ENCODE results near the gene ACAP1. TPM values are rescaled to one million over a fixed set of nuclear protein-coding genes. Genes with fewer than 3 reads are reported as not detected.
"Not testable (repeated sequence)": the region's sequence is repeated elsewhere in the genome, so short reads cannot be mapped to it uniquely, and the experiment has no call there.

Gene ACAP1
- total RNA-seq, 2 donors from 2014 or later = 4.1 to 9.0 TPM

- DNase-seq (no peak), ATAC-seq (no peak)
- intact Hi-C loops (cut with DNase I, micrococcal nuclease) = no loop called here
Measured at GRCh38 chr17:7347630-7348477, 11.5 kb downstream of the ACAP1 start.

- ATAC-seq (no peak), DNase-seq (no peak)
- intact Hi-C loops (cut with DNase I, micrococcal nuclease) = no loop called here
Measured at GRCh38 chr17:7348478-7349242, 12.3 kb downstream of the ACAP1 start.

- DNase-seq (peak; percentile 91 to 95), ATAC-seq (peak; percentile 80)
- intact Hi-C loops (cut with DNase I, micrococcal nuclease) = loop anchor here (10.0 kb wide), 2 partner anchors 83 to 223 kb away; partner anchors contain the start of genes CD68 (in 1 of the 2), FGF11 (in 1 of the 2) and TMEM102 (in 1 of the 2)
Measured at GRCh38 chr17:7351665-7352502, 15.6 kb downstream of the ACAP1 start, which contains the start of gene KCTD11. KCTD11 (plus strand) TSS chr17:7352162.

GRCh38 chr17:7352503-7352889 is 16.2 kb downstream of the ACAP1 start:
- intact Hi-C loops (cut with DNase I, micrococcal nuclease) = loop anchor here (10.0 kb wide), 2 partner anchors 82 to 222 kb away; partner anchors contain the start of genes CD68 (in 1 of the 2), FGF11 (in 1 of the 2) and TMEM102 (in 1 of the 2)
- DNase-seq (no peak), ATAC-seq (no peak)

- DNase-seq (no peak), ATAC-seq (no peak)
- intact Hi-C loops (cut with DNase I, micrococcal nuclease) = loop anchor here (10.0 kb wide), 2 partner anchors 82 to 222 kb away; partner anchors contain the start of genes CD68 (in 1 of the 2), FGF11 (in 1 of the 2) and TMEM102 (in 1 of the 2)
Measured at GRCh38 chr17:7352910-7353635, 16.7 kb downstream of the ACAP1 start.

- no peak for DNase-seq
Measured at GRCh38 chr17:7354262-7354843, 18.0 kb downstream of the ACAP1 start.

GRCh38 chr17:7355053-7355452 is 18.7 kb downstream of the ACAP1 start, which contains the start of gene TMEM95:
TMEM95 (plus strand) TSS chr17:7355156; CDS start chr17:7355205, 49 bp downstream.
- ATAC-seq (no peak), DNase-seq (no peak)
- intact Hi-C loops (cut with DNase I, micrococcal nuclease) = loop anchor here (10.0 kb wide), 2 partner anchors 80 to 220 kb away; partner anchors contain the start of genes CD68 (in 1 of the 2), FGF11 (in 1 of the 2) and TMEM102 (in 1 of the 2)

More at GRCh38 chr17:7354262-7354843, 18.0 kb downstream of the ACAP1 start:
- intact Hi-C loops (cut with DNase I, micrococcal nuclease) = loop anchor here (10.0 kb wide), 2 partner anchors 80 to 220 kb away; partner anchors contain the start of genes CD68 (in 1 of the 2), FGF11 (in 1 of the 2) and TMEM102 (in 1 of the 2)
- no peak for ATAC-seq

- intact Hi-C loops (cut with DNase I, micrococcal nuclease) = loop anchor here (10.0 kb wide), 2 partner anchors 79 to 219 kb away; partner anchors contain the start of genes CD68 (in 1 of the 2), FGF11 (in 1 of the 2) and TMEM102 (in 1 of the 2)
- no peak for DNase-seq
- ATAC-seq = no peak
Measured at GRCh38 chr17:7355573-7355972, 19.2 kb downstream of the ACAP1 start.

- intact Hi-C loops (cut with DNase I, micrococcal nuclease) = loop anchor here (10.0 kb wide), 2 partner anchors 79 to 219 kb away; partner anchors contain the start of genes CD68 (in 1 of the 2), FGF11 (in 1 of the 2) and TMEM102 (in 1 of the 2)
- peak; percentile 83 to 90 for DNase-seq
- ATAC-seq = peak; percentile 53
Measured at GRCh38 chr17:7356072-7356549, 19.8 kb downstream of the ACAP1 start.

- intact Hi-C loops (cut with DNase I, micrococcal nuclease) = loop anchor here (10.0 kb wide), 2 partner anchors 78 to 218 kb away; partner anchors contain the start of genes CD68 (in 1 of the 2), FGF11 (in 1 of the 2) and TMEM102 (in 1 of the 2)
- no peak for ATAC-seq
- DNase-seq = no peak
Measured at GRCh38 chr17:7356756-7357155, 20.4 kb downstream of the ACAP1 start.

- ATAC-seq (no peak), DNase-seq (no peak)
- intact Hi-C loops (cut with DNase I, micrococcal nuclease) = loop anchor here (10.0 kb wide), 2 partner anchors 77 to 217 kb away; partner anchors contain the start of genes CD68 (in 1 of the 2), FGF11 (in 1 of the 2) and TMEM102 (in 1 of the 2)
Measured at GRCh38 chr17:7357381-7357780, 21.1 kb downstream of the ACAP1 start.

- DNase-seq = no peak
- no peak for ATAC-seq
- intact Hi-C loops (cut with DNase I, micrococcal nuclease) = no loop called here
Measured at GRCh38 chr17:7361906-7362305, 25.6 kb downstream of the ACAP1 start.

- DNase-seq (no peak), ATAC-seq (no peak)
- intact Hi-C loops (cut with DNase I, micrococcal nuclease) = no loop called here
Measured at GRCh38 chr17:7363311-7363710, 27.0 kb downstream of the ACAP1 start.

GRCh38 chr17:7365963-7366362 is 29.6 kb downstream of the ACAP1 start:
- intact Hi-C loops (cut with DNase I, micrococcal nuclease); ATAC-seq; DNase-seq: not testable (repeated sequence)

GRCh38 chr17:7367083-7367482 is 30.8 kb downstream of the ACAP1 start:
- intact Hi-C loops (cut with DNase I, micrococcal nuclease) = no loop called here
- ATAC-seq (no peak), DNase-seq (no peak)

GRCh38 chr17:7367918-7368598 is 31.7 kb downstream of the ACAP1 start:
- DNase-seq (no peak), ATAC-seq (no peak)
- intact Hi-C loops (cut with DNase I, micrococcal nuclease) = no loop called here
